ENCODE measurements around the gene PLK2. TPM values are rescaled to one million over a fixed set of nuclear protein-coding genes. Genes with fewer than 3 reads are reported as not detected.
A peak's percentile ranks its signal among the peaks of the same experiment; 100 is the strongest.

Gene PLK2
- total RNA-seq, 1 donor from 2014 or later: 90.7 TPM

DNA sequence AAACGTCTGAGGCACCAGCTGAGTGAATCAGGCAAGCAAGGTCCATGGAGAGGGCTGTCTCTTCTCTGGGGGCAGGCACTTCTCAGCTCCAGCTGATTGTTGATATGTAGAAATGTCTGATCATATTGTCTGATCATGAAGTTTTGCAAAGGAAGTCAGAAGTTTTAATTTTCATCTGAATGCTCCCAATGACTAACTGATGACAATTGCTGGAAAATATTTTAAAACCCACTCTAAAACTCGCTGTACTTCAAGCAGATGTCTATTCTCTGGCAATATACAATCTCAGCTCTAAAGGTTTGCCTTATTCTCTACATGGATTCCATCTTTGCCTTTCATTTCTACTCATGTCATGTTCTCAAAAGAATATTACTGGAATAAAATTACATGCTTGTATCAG, 12.7 kb downstream of the PLK2 start:
- no peak for ATAC-seq

DNA sequence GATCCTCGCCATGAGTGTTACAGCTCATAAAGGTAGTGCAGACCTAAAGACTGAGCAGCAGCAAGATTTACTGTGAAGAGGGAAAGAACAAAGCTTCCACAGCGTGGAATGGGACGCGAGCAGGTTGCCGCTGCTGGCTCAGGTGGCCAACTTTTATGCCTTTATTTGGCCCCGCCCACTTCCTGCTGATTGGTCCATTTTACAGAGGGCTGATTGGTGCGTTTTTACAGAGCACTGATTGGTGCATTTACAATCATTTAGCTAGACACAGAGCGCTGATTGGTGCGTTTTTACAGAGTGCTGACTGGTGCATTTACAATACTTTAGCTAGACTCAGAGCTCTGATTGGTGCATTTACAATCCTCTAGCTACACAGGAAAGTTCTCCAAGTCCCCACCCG, 13.9 kb downstream of the PLK2 start:
- ATAC-seq: no peak

DNA sequence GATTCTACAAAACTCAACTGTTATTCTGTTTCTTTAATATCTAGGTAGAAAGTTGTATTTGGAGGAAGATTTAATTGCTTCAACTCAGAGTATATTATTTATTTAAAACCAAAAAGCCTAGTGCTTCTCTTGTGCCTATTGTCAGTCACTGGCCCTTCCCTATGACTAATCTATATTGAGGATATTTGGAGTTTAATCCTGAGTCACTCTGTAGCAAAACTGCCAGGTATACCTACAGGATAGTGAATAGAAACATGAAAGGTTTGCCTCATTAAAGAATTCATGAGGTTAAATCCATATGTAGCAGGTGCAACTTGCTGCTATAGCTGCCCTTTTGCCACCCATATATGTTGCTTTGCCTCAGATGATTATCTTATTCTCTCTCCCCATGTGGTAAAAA, 15.1 kb downstream of the PLK2 start:
- ATAC-seq: peak; percentile 94

DNA sequence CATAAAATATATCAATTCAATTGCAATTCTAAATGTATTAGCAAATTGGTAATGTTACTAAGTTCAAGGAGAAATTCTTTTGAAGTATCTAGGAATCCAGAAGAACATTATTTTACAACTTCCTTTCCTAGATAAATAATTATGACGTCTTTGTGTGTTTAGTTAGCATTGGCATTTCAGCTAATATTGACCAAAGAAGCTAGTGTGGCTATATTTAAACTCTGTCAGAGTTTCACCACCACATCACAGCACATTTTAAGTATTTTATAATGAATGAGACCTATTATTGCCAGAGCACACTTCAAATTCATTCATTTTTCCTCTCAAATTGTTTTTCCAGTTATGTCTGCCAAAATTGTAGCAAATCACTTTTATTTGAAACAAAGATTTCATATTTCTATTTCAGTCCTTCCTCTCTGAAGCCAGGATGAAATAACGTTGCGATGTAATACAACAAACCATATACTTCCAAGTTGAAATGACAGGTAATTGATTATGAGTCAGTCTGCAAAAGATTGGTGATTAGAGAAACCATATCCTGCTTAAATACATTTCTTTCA, 18.9 kb downstream of the PLK2 start:
- no peak for ATAC-seq

DNA sequence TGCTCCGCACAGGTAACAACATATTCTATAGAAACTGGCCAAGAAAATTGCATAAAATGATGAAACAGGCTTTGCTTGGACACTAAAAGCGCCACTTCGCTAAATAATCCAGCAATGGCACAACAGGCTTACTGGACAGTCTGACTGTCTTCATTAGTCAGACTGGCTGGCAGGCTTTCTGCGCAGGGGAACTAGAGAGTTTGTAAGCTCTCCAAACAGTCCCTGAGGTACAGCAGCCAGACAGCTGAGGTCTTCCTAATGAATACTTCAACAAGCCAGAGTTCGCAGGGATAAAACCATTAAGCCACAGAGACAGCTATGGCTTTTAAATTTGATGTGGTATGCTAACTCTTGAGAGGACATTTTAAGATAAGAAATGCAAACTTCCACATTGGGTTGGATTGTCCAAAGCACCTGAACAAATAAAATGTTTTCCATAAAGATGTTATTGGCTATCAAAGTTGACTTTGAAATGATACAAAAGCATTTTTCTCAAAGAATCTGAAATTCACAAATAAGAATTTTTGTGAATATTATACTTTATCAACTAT, 20.7 kb downstream of the PLK2 start:
- ATAC-seq: peak; percentile 48

DNA sequence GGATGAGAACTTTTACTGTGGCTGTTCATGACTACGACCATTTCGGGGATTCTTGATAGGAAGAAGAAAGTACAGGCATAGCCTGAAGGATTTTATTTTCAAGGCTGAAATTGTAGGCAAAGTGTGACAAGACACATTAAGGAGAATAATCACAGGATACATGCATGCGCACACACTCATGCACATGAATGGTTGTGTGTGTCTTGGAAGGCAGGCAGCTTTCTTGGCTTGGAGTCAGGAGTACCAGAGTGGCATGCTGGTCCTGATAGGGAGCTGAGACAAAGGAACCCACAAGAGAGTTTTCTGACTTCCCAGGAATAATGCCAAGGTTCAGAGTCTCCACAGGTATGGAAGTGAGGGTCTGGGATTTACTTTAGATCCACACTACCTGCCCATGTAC, 22.2 kb downstream of the PLK2 start:
- ATAC-seq: no peak

DNA sequence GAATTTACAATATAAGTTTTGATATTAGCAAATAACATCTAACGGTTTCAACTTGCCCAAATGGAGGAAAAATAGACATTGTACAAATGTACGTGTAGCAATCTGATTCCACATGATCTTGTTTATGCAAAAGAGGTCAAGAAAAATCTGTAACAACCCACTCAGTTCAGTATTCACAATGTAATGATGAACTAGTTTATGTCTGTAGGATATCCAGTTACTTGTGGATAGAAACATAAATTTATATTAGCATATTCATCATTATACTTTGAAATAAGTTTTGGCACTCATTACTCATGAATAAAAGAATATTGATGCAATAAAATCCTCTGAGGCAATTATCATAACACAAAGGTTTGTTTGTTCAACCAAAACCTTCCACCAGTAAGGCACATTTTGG, 28.1 kb downstream of the PLK2 start:
- no peak for ATAC-seq

DNA sequence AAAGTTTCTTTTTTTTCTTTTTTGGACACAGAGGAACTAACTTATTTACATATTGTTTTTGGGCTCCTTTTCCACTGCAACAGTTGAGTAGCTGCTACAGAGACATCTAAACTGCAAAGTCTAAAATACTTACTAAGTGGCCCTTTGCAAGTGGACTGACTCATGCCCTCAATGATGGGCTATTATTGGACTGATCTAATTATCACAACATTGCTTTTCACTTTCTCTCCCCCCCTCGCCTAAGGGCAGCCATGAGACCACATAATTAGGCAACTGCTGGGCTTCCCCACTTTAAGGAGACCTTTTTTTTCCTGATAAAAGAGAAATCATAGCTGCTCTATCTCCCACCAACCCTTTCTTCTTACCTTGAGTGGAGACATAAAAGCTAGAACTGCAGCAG, 47.0 kb downstream of the PLK2 start:
- no peak for ATAC-seq

DNA sequence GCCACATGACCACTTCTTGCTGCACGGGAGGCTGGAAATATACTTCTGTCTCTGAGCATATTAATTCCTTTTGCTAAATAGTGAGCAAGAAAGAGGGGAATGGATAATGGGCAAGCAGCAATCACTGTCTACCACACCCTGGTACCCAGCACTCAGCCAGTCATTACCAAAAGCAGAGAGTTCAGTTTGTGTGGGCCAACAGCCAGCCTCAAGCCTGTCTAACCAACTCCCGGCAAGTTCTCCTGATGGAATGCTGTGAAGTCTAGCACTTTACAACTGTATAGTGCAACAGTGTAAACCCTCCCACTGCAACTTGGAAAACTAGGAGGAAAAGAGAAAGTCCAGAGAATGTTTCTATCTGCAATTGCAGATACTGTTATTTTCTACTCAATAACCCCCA, 47.8 kb downstream of the PLK2 start:
- peak; percentile 69 for ATAC-seq

DNA sequence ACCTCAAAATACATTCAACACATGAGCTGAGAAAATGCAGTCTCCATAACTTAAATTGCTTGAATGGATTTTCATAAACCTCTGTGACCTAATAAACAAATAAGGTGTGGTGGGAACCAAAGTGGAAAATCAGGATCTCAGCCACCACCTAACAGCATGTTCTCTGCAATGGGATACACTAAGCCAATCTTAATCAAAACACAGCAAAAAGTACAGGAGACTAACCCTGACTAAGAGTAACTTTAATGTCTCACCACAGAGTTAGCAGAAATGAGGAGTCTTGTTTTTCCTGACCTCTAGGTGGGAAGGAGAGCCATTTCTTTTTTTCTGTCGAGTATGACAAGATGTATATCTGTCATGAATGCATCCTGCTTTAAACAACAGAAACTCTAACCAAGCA, 48.5 kb downstream of the PLK2 start:
- peak; percentile 86 for ATAC-seq

DNA sequence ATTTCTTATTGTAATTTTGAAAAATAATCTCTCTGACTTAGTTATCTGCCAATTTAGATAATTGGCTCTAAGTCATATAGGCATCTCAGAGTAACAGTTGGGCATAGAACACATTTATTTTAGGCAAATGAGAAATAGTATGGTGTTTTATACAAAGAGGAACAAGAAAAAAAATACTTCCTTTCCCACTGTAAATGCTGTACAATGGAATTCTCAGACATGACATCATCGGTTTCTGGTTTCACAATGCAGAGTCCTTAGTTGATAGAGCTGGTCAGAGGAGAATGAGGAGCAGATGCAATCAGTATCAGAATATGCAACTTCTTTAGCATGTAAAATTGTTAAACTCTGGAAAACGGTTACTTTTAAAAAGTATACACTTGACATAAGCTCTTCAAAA, 49.4 kb downstream of the PLK2 start:
- ATAC-seq: peak; percentile 62

DNA sequence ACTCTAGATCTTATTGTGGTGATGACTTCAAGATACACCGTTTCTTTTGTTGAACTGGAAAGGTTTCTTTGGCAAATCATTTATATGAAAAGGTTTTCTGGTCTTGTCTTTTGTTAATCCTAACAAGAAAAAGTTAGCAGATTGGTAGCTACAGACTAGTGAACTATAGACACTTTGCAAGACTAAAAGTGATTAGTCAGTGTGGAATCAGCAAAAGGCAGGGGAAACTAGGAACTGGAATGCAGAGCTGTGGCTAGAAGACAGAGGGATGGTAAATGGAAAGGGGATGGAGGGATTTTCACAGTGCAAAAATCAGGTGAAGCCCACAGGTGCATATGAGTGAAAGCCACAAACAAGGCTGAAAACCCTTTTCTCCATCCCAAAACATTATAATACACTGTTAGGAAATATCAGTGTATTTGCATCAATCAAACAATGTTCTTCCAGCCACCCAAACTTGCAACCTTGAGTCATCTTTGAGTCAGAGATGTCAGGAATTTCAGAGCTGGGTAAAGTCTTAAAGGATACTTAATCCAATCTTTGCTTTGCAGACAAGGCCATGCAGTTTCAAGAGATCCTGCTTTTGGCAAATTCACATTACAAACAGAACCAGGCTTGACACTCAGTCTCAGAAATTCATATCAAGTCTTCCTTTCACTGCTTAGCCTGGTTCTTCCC, 52.7 kb downstream of the PLK2 start:
- ATAC-seq: peak; percentile 34

DNA sequence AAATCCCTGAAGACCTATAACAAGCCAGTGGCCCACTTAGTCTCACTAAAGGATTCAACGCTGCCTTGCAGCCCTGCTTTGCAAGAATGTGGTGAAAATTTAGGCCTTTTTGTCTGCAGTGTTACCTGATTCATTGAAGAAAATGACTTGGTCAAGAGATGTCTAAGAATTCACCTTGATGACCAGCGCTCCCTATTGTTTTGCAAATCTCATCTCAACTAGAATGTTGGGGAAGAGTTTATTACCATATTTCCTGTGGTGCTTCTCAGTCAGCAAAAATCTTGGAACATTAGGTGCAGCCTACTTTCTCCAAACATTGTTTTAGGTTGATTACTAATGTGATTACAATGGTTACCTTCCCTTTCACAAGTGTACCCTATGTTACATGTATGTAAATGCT, 53.5 kb downstream of the PLK2 start:
- no peak for ATAC-seq

DNA sequence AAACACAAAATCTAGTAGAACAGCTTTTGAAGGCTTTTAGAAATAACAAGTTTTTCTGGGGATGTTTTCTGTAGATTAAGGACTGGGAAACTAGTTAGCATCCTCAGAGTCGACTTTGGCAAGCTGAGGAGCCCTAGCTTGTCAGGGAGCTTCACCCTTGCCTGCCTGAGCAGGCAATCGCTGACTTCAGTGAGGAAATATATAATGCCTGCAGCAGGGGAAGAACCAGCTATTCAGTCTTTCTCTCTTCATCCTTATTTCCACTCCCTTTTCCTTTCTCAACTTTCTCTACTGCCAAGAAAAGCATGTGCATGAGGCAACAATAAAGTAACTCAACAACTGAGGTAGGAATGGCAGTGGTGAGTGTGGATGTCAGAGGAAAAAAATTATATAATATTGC, 54.7 kb downstream of the PLK2 start:
- ATAC-seq: peak; percentile 85

DNA sequence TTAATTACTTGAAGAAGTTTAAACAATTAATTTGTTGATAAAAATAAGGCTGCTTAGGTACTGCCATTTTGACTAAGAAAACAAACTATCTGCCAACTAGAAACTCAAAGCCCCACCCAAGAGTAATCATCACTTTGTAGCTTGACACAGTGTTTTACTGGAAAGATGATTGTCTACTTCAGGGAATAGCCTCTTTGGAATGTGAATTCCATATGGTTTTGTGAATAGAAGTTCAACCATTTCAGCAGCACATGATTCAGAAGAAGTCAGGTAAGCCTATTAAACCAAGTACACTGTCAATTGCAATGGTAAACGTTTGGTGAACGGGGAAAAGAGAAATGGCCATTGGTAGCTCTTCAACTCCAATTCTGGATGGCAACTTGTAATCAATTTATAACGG, 55.2 kb downstream of the PLK2 start:
- ATAC-seq: peak; percentile 2

Other genes with a start within 250 kb of the PLK2 start
- 0.40 TPM for gene GAPT, start 31.3 kb upstream of the PLK2 start, total RNA-seq
- 1.8 TPM for gene RAB3C, start 123.0 kb upstream of the PLK2 start, total RNA-seq